NCI-H1436 (cell line): Measurements from ENCODE around the gene MCAT.
"Not testable (repeated sequence)": the region's sequence is repeated elsewhere in the genome, so short reads cannot be mapped to it uniquely, and the experiment has no call there.

Source experiments
- DNase-seq: peaks from one replicate; lab custom pipeline; 2025; lab: John Stamatoyannopoulos, UW

Gene MCAT

GRCh38 chr22:43126501-43127165 lies 16.6 kb downstream of the MCAT start:
- no peak for DNase-seq

DNA sequence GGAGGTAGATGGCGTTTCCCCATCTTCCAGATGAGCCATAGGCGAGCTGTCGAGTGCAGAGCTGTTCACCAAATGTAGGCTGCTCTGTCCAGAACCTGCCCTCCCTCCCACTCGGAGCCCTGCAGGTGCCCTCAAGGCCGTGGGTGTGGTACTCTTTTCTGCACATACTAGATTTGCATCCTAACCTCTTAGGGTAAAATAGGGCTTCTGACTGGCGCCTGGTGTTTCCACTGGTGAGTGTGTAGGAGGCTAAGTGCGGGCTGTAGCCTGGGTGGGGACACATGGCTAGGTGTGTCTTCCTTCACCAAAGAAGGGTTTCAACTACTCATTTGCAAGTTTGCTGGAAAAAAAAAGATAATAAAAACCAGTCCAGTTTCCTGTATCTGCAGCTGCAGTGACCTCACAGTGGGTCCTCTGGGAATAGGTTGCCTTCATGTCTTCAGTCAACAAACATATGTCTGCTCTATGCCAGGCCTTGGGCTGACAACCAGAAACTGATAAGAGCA lies 24.2 kb downstream of the MCAT start:
- no peak for DNase-seq

DNA sequence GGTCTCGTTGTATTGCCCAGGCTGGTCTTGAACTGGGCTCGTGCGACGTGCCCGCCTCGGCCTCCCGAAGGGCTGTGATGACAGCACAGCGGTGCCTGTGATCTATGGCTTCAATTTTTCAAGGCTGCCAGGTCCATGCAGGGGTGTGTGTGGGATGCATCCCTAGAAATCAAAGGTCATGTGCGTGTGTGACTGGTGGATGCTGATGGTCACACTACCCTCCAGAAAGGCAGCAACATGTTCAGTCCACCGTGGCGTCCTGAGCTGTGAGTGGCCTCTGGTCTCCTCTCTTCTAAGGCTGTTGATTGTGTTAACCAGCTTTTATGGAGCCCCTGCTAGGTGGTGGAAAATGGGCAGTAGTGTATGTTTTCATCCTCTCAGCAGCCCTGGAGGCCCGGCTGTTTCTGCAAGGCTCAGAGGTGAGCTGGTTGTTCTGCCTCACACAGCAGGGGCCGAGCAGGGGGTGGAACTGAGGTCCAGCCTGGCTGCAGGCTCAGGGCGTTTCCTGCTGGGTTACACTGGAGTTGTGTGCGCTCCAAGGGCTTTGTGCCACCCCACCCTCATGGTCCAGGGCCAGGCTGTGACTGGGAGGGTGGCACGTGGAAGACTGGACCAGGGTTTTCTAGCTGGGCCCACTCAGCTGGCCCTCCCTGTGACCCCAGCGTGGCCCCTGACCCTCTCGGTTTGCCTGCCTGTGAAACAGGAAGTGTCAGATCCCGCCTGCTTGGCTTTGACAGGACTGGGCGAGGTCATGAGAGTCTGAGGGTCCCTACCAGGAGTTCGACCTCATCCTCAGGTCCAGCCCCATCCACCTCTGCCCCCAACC lies 25.0 kb downstream of the MCAT start:
- DNase-seq = no peak

GRCh38 chr22:43116932-43117331 lies 26.3 kb downstream of the MCAT start:
- no peak for DNase-seq

- no peak for DNase-seq
Measured at GRCh38 chr22:43114958-43115357, 28.2 kb downstream of the MCAT start.

GRCh38 chr22:43113526-43114251 lies 29.5 kb downstream of the MCAT start:
- no peak for DNase-seq

- peak; percentile 6 for DNase-seq
Measured at GRCh38 chr22:43110927-43111623, 32.1 kb downstream of the MCAT start.

DNA sequence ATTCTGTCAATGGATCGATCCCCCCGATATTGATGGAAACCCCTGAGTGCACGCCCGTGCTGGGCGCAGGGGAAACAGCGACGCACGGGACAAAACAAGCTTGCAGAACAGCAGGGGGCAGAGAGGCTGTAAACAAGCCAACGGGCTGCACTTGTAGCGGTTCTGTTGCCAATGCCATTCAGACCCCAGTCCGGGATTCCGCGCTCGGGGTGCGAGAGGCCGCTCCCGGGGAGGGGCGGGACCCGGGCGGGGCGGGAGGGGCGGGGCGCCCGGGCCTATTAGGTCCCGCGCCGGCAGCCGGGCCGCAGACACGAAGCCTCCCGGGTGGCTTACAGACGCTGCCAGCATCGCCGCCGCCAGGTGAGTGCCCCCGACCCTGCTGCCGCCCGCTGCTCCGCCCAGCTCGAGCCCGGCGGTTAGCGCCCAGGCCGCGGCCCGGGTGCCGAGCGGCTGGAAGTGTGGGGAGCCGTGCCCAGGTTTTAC lies 32.7 kb downstream of the MCAT start, which contains the start of gene BIK:
BIK (plus strand) TSS at position 307 of the 483 bp plus-strand sequence. CDS start 13,273 bp downstream, outside the sequence.
- DNase-seq = peak; percentile 35

DNA sequence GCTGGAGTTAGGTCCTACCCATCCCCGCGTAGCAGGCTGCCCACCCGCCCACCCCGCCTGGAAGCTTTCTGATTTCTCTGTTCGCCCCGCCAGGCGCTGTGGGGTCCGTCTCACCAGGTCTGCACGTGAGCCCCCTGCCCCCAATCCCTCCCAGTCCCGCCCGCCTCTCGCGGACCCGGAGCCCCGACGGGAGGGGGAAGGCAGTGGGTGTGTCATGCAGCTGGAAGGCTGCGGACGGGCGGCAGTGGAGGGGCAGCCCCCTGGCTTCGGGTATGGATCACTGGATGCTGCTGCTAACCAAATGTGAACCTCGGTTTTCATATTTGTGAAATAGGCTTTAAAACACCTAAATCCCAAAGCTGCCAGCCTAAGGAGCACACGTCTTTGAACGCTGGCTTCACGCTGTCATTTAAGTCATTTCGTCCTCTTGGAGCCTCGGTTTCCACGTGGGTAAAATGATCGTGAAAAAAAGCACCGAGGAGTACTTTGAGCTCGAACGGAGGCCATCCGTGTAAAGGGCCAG lies 33.2 kb downstream of the MCAT start:
- DNase-seq = no peak

DNA sequence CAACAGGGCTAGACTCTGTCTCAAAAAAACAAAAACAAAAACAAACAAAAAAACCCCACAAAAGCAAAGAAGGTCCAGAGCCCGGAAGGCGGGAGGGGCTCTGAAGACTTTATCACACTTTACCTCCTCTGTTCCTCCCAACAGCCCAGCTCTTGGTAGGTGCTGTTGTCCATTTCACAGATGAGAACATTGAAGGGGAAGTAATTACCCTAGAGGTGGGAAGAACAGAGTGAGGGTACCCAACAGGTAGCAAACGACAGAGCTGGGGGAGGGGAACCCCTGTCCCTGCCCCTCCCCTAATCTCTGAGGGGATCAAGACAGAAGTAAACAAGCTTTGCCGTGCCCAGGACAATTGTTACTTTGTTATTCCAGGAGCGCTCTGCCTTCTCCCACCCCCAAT lies 33.7 kb downstream of the MCAT start:
- DNase-seq = no peak

DNA sequence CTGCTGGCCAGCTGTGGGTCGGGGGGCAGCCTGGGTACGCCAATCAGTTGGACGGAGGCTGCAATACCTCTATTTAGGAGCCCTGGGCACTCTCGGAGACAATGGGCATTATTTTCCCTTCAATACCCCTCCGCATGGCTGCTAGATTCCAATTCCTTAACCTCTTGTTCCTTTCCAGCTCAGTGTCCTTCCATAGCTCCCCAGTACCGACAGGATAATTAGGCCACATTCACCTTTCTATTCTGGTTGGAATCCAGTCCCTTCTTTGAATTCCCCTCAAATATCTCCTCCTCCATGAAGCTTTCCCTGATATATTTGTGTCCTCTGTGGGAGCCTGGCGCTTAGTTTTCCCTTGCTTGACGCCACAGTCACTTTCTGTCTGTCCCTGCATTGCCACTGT lies 36.9 kb downstream of the MCAT start:
- DNase-seq = no peak

GRCh38 chr22:43104950-43105349 lies 38.2 kb downstream of the MCAT start:
- DNase-seq = not testable (repeated sequence)

DNA sequence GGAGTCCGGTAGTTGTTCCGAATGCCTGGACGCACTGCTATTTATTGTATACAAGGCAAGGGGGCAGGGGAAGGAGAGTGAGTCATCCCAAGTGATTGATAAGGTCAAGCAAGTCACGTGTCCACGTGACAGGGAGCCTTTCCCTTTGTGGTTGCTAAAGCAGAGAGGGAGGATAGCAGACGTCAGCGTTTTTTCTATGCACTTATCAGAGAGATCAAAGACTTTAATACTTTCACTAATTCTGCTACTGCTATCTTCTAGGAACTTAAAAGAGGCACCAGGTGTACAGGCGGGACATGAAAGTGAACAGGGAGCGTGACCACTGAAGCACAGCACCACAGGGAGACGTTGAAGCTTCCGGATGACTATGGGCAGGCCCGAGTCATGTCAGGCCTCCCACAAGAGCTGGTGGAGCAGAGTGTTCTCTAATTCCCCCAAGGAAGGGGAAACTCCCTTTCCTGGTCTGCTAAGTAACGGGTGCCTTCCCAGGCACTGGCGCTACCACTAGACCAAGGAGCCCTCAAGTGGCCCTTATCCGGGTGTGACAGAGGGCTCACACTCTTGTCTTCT lies 39.1 kb downstream of the MCAT start:
- DNase-seq = not testable (repeated sequence)

GRCh38 chr22:43101306-43101705 lies 41.9 kb downstream of the MCAT start:
- no peak for DNase-seq

DNA sequence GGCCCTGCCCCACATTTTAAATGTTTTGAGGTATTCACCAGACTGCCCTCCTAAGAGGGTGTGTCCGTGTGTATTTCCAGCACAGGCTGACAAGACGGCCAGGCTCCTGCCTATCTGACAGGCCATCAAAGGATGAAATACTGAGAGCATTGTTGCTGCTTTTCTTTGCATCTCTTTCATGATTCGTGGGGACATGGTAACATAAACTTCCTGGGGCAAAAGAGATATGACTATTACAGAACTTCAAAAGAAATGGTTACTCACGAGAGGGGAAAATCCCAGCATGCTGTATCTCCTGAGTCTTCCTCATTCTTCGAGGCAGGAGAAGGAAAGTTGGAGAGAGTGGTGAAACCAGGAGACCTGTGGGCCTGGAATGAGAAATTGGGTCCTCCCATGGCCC lies 43.0 kb downstream of the MCAT start:
- DNase-seq = no peak

DNA sequence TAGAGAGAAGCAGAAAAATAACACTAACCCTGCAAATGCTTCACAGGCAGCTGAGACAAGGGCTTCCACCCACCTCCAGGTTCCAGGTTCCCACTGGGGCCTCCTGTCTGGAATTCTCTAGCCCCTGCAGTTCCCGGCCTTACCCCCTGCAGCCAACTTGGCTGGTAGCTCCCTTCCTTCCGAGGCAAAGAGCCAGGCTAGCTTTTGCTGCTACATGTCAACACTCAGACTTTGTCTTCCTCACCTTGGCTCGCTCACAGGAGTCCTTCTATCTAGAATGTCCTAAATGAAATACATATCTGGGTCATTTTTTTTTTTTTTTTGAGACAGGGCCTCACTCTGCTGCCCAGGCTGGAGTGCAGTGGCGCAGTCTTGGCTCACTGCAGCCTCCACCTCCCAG lies 44.1 kb downstream of the MCAT start:
- no peak for DNase-seq

DNA sequence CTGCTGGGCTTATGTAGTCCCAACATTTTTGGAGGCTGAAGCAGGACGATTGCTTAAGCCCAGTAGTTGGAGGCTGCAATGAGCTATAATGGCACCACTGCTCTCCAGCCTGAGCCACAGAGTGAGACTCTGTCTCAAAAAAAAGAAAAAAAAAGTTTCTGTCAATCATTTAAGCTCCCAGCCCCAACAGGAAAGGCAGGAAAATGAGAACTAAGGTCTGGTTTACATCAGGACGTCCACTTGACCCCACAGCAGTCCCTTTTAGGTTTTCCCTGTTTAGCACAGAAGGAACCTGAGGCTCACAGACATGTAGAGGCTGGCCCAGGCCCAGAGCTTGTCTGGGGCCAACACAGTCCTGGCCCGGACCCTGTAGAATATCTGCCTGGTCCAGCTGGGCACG lies 44.8 kb downstream of the MCAT start:
- DNase-seq = no peak

GRCh38 chr22:43096420-43096819 lies 46.8 kb downstream of the MCAT start:
- no peak for DNase-seq

DNA sequence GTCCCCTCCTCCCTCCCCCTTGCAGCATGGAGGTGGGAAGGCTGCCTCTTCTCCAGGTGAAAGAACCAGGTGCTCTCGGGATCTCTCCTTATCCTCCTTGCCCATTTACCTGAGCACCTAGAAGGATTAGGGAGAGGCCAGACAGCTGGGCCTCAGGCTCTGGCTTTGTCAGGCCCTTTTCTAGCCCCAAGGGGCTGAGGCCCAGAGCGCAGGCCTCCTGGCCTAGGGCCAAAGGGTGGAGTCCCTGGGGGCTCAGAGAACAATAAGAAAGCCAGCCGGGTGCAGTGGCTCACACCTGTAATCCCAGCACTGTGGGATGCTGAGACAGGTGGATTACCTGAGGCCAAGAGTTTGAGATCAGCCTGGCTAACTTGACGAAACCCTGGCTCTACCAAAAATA lies 48.6 kb downstream of the MCAT start:
- DNase-seq = peak; percentile 16

DNA sequence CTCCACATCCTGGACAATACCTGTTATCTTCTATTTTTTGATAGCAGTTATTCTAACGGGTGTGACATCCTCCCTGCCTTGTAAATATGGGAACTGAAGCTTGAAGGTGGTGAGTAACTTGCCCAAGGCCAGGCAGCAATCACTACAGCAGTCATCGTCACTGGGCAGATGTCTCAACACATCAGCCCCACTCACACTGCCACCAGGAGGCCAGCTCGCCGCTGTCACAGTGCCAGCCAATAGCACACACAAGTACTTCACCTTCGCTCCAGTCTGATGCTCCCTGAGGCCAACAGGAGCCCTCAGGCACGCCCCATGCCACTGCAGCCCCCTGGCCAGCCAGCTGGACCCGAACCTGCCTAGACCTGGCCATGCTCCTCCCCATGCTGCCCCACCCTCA lies 49.1 kb downstream of the MCAT start:
- no peak for DNase-seq

DNA sequence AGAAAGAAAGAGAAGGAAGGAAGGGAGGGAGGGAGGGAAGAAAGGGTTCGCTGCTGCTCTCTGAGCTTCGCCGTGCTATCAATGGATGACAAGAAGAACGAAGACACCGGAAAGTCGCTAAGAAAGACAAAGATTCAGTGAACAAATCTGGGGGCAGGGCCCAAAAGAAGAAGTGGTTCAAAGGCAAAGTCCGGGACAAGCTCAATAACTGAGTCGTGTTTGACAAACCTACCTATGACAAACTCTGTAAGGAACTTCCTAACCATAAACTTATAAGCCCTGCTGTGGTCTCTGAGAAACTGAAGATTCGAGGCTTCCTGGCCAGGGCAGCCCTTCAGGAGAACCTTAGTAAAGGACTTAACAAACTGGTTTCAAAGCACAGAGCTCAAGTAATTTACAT lies 51.1 kb downstream of the MCAT start:
- DNase-seq = no peak
